Activated T-cell treated with anti-CD3 and anti-CD28 coated beads for 1 hour (primary cell): ENCODE data around the gene ERC2.
"Not testable (repeated sequence)": the region's sequence is repeated elsewhere in the genome, so short reads cannot be mapped to it uniquely, and the experiment has no call there.

ENCODE experiments used
- DNase-seq: peaks from one replicate; pipeline ENCODE4 v3.0.0-alpha.2; 2020; ENCODE audit warnings: low read depth

The ERC2 gene

DNA sequence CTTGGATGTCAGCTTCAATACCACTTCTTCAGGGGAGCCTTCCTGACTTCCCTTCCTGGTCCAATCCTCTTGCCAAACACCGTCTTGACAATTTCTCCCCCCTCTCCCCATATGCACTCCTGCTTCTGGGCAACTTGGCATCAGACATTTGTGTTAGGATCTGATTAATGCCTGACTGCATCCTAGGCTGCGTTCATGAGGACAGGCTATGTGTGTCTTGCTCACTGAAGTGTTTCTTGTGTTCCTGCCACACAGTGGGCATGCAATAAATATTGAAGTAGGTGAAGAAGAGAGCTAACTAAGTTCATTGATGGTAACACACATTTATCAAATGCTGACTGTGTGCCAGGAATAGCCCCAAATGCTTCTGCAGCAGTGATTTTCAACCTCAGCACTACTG is 944.8 kb downstream of the ERC2 start:
- no peak for DNase-seq

DNA sequence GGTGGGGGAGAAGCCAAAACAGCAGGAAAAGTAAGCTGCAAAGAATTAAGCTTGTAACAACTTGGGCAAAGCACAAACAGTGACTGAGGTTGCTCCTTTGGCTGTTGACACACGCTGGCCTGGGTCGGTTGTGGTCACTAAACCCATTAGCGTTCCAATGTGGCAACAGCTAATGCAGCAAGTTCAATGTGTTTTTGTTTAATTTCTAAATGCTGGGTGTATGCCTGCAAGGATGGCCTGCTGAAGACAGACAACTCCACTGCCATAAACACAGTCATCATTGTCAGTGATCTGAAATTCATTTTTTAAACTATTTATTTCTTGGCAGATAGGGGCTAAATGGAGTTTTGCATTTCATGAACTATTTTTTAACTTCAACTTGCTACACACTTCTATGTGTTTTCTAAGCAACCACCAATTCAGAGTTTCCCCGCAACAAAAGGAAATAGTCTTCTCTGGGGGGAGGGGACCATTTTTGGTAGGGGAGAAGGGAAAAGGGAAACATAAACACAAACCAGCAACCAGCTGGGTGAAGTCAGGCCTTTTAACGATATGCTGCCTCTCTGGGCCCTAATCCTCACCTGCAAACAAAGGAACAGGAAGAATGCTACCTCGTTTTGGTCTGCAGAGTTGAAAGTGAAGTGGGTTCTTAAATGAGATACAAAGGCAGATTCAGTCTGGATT is 946.4 kb downstream of the ERC2 start:
- no peak for DNase-seq

DNA sequence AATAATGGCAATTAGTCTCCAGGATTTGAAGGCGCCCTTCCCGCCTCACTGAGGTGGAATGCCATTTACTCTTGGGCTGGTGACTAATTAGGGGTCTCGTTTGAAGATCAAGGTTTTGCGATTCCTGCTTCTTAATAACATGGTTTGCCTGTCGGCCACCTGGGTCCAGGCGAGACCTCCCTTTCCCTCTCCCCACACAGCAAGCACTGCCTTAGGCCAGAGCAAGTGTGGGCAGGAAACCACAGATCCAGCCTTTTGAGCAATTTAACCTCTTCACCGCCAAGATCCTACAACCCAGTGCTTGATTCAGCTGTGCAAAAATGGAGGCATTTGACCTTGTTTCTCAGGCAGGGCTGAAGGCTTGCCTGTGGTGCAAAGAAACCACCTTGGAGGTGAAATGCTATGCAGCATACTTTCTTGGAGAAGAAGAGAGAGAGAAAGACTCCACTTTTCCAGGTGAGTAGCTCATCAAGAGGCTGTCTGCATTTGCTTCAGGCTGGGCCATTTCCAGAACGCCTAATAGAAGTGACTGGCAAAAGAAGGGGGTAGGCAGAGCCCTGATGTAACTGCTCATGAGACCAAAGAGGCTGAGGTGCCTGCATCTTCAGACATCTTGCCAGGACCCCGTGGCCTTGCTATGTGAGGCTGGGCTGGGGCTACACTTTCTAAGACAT is 947.1 kb downstream of the ERC2 start:
- DNase-seq = no peak

DNA sequence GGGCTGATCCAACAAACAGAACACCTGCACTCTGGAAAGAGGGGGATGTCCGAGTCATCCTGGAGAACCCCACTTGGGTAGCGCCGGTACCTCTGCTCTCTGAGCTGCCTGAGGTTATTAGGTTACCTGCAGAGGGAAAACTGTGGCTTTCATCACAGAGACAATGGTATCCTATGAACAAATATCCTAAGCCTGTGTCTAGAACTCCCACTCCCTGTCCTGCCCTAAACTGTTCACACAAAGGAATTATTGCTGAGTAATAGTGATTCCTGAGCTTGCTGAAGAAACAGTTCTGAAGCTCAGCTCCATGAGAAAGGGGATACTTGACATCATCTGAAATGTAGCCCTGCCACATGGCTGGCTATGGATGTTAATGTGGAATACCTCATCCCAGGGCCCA is 949.2 kb downstream of the ERC2 start:
- no peak for DNase-seq

DNA sequence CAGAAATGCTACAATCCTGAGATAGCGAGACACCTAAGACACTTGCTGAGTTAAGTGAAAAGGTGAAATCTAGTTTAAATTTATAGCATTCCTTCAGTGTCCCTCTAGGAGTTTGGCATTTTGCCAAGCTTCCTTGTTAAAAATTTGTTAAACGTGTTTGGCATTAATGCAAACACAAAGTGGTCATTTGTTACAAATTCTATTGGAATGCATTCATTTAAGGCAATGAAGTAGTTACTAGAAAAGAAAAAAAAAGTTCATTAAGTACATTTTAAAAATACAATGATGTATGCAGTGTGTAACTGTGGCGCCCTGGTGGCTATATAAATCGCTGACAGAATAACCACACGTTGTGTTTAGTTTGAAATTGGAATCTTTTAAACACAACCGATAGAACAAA is 949.8 kb downstream of the ERC2 start:
- DNase-seq = no peak

DNA sequence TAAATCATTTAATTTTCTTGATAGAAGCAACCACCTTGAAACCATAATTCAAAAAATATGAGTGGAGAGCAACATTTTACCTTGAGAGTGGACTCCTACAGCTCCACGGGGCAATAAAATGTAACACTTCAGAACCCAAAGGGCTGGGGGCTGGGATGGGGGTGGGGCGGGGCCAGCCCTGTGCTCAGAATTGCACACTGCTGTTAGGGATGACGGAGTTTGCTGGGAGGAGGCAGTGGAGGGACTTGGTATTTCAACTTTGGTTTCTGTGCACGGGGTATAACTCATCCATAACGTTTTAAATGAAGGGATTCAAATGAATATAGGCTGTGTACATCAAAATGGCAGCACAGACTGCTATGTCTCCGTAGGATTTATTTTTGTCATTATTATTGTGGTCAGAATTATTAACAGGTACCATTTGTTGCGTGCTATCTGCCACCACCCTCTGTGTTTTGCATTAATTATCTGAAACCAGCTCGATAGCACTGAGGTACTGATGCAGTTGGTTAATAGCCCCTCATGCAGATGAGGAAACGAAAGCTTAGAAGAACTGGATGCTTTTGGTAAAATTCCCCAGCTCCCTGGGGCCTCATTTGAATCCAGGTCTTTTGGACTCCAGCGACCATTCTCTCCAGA is 951.8 kb downstream of the ERC2 start:
- DNase-seq = no peak

GRCh38 chr3:55515550-55516246 is 952.6 kb downstream of the ERC2 start:
- no peak for DNase-seq

- DNase-seq = no peak
These were observed 953.3 kb downstream of the ERC2 start for GRCh38 chr3:55514962-55515361.

DNA sequence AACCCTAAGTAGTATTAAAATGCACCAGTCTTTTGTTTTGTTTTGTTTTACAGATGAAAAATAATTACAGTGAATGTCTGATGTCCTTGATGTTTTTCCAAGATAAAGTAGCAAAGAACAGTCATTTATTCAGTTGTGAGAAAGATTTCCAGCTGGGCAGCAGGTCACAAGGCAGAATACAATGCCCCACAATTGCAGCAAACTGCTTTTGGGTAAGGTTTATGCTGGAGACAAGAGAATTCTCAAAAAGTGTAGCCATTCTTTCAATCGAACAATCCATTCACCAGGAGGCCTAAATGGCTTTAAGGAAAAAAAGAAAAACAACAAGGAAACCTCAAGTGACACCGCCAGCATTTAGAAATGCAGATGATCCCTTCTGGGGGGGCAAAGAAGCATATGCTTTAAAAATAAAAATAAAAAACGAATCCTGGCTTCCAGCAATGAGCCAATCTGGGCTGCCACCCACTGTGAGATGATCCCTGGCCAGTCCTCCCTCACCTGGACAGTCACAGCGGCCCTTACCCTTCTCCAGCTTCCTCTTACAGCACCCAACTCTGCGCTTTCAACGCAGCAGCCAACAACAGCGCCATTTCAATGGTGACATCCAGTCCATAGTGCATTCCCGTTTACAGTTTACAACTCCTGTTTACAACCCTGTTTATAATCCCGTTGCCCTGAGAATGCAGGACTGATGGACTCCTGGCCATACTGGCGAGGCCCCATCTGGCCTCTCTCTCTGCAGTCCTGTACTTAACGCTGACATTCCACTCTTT is 955.5 kb downstream of the ERC2 start:
- no peak for DNase-seq

DNA sequence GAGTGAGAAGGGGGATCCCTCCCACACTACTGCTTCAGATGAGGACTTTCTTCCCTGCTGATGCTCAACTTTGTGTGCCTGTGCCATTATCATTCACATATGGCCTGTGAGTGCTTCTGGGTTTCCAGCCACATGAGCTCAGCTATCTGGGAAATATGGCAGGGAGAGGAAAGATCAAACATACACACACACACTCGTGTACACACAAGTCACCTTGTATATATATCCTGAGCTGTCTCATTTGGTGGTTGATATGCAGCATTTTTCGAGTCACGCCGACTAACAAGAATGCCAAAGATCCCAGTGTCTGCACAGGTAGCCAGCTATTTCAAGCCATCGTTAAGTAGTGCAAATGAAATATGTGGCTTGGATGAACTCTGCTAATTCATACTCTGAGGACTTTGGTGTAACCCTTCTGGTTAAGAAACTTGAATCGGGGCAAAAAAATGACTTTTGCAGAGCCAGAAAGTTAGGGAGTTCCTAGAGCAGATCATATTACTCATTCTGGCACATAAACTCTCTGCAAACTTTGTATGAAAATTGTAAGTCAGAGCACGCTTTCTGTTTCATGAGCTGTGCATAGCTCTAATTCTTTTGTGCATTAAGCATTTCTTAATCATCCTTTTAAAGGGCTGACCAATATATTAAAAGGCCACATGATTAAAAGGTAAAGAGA is 956.2 kb downstream of the ERC2 start:
- no peak for DNase-seq

DNA sequence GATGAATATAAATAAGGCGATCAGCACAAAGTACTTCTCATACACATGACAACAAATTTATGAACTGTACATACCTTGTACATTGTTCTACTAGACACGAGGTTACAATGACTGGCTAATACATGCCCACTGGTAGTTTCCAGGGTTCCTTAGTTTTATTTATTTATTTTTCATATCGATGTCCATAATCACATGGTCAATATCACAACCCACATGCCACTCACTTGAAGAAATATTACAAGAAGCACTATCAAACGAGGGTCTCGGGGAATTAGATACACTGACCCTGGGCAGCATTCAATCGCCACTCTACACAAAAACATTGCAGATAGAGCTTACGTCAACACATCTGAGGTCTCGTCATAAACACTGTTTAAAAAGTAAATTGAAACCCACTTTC is 959.9 kb downstream of the ERC2 start:
- no peak for DNase-seq

GRCh38 chr3:55507808-55508207 is 960.5 kb downstream of the ERC2 start:
- DNase-seq = no peak

DNA sequence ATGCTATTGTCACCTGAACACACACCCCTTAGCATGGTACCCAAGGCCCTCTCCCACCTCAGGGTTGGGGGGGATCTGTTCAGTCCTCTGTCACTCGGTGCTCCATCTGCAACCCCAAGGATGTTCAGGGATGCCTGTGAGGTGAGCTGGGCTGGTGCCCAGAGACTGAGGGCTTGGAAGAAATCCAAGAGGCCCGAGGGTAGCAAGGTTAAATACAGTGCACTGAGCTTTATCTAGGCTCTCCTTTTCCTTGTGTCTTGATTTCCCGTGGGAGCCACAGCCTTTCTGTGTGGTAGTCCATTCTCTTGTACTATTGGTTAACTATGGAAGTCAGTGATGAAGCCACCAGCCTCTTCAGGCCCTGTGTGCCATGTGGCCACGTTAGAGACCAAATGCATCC is 962.5 kb downstream of the ERC2 start:
- DNase-seq = no peak

- not testable (repeated sequence) for DNase-seq
These were observed 963.2 kb downstream of the ERC2 start for GRCh38 chr3:55505102-55505501.

DNA sequence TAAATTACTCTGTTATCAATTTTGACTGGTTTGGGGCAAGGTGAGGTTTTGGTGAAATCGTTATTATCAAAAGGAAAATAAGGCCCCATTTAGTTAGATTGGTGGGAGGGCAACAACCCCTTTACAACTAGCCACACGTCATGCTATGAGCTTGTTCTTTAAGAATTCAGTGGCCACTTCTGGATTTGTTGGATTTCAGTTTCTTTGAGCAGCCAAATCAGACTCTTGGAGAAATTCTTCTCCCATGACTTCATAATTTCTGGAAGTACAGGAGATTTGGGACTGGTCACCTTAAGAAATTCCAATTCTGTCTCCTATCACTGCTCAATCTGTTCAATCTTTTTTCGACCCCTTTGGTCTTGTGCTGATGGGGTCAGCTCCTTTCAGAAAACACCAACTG is 966.4 kb downstream of the ERC2 start:
- DNase-seq = no peak

DNA sequence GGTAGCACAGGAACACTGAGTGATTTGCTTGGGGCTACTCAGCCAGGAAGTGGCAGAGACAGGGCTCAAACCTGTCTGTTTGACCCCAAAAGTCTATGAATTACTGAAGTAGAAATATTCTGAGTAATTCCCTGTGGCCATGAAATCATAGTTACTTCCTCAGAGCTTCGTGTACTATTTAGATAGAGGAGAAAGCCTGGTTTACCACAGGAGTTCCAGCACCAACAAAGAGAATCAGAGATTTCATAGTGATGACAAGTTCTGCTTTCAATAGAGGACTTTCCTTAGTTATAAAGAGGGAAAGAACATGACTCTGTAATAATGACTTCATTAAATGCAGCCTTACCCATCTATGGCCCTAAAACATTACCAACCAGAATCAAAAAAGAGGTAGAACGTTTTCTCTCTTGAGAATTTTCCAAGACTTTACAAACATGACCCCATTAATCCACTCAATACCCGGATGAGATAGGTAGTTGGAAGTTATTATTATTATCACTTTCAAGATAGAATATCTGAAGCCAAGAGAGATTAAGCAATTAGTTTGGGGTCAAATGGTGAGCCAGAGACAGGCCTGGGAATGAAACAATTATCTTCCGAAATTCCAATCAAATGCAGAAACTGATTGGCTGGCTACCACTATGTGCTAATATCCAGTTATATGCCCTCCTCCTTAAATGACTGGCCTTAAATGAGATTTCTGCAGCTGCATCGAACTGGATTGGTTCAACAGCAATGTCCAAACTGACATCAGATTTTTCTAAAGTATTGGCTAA is 967.5 kb downstream of the ERC2 start:
- DNase-seq = no peak

DNA sequence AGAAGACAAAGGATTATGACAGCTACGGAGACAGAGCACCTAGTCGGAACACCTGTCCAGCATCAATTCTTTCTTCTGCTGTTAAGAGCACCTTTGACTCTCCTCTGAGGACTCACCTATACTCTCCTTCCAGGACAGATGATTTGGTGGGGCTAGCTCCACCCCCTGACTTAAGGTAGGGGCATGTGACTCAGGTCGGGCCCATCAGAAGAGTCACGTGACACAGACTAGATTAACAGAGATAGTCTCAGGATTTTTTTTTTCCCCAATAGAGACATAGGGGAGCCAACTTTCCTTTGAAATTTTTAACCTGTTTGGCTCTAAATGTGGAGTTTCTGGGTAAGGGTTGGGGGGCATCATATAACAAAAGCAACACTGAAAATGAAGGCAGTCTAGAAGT is 969.7 kb downstream of the ERC2 start:
- no peak for DNase-seq

DNA sequence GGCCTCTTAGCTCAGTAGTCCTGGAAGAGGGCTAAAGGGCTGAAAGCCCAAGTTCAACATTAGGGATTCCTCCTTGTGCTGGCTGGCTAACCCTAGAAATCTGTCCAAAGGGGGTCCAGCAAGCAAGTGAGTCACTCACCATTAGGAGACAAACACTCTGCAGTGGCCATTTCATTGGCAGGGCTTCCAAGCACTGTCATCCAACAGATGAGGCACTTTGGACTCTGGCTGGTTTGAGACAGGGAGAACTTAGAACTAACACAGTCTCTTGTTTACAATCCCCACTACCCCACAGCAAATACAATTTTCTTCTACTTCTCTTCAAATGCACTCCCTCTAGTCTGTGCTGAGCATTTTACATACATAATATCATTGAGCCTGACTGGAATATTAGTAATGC is 971.0 kb downstream of the ERC2 start:
- DNase-seq = no peak

DNA sequence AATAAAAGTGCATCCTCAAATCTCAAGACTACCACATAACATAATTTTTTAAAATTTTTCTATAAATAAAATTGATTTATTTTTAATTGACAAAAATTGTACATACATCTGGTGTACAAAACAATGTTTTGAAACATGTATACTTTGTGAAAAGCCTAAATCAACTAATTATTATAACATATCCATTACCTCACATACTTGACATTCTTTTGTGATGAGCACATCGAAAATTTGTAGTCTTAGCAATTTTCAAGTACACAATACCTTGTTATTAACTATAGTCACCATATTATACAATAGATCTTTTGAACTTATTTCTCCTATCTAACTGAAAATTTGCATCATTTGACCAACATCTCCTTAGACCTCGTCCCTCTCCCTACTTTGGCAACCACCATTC is 973.3 kb downstream of the ERC2 start:
- no peak for DNase-seq

DNA sequence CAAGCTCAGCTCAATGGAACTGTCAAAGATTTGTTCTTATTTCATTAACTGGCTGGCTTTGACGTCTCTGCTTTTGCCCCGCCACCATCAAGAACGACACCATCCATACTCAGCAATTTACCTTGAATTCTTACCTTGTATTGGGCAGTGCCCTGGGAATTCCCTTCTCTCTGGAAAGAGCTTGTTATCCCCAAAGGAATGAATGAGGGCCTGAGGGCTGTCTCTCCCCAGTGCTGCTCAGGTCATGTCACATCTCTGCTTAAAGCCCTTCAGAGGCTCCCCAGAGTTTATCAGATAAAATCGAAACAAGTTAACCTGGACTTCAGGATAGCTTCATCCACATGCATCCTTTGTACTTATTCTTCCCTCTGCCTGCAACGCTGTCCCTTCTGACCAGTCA is 975.3 kb downstream of the ERC2 start:
- no peak for DNase-seq

- DNase-seq = no peak
These were observed 976.9 kb downstream of the ERC2 start for GRCh38 chr3:55491296-55491816.
